ENCODE results near the gene RASSF3. TPM values are rescaled to one million over a fixed set of nuclear protein-coding genes. Genes with fewer than 3 reads are reported as not detected.

The RASSF3 gene
- total RNA-seq, 1 donor from 2014 or later = 43.1 TPM

DNA sequence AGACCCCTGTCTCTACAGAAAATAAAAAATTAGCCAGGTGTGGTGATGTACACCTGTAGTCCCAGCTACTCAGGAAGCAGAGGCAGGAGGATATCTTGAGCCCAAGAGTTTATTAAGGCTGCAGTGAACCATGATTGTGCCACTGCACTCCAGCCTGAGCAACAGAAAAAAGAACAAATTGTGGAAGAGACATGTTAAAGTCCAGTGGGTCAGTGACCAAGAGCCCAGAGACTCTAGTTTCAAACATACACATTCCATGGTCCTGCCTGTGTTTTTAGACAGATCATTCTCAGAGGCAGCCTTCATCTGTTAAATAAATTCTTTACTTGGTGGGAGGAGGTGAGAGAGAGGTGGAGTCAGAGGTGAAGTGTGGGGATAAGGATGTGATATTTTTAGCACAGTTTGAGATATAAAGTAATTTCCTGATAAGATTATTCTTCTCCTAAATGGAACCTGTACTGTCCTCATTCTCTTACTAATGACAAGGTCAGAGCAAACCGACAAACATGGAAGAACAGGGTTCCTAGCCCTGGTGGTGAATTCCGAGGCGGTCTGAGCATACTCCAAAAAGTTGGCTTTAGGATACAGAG, 48.7 kb downstream of the RASSF3 start:
- peak overlapping the region; percentile 11 for H3K27ac Mint-ChIP-seq
- H3K27me3 Mint-ChIP-seq = no peaks in the 10 kb centered on the region
- H3K36me3 Mint-ChIP-seq (ENCODE audit: low read depth) = peaks cover 18% of the 10 kb centered on the region
- no peaks in the 10 kb centered on the region for H3K9me3 Mint-ChIP-seq
- H3K4me3 Mint-ChIP-seq = no peak overlapping the region
- intact Hi-C loops (cut with micrococcal nuclease) = no loop called here
- no peak for DNase-seq
- H3K4me1 Mint-ChIP-seq = peaks cover 53% of the 10 kb centered on the region

DNA sequence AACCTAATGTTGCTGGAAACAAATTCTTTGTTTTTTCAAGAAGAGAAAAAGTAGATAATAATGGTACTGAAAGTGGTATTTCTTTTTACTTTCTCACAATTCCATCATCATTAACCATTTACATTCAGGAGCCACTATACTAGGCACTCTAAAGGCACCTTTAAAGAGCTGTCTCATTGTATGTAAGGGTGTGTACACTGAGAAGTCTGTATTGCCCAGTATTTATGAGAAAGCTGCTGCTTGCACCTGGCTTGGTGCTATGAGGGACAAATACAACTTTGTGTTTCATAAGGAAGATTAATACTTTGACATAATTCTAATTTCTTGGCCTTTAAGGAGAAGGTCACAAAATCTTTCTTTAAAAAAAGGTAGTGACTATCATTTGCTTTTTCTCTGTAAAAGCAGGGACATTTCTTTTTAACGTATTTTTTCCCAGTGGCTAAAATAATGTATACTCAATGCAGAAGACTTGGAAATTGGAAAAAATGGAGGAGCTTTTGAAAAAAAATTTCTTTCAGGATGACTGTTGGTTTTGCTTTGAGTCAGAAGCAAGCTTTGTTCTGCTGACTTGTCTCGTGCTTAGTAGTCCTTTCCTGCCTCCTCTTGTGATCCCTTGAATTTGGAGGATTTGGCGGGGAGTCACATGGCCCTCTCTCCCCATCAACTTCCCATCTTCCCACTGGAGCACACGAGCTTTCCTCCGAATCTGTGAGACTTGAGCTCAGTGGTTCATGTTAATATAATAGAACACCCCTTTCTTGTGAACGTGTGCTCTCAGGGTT, 50.1 kb downstream of the RASSF3 start:
- Mint-ChIP-seq H3K36me3 (ENCODE audit: low read depth) (peaks cover 18% of the 10 kb centered on the region), H3K9me3 (no peaks in the 10 kb centered on the region), H3K4me3 (no peak overlapping the region), H3K27ac (peak overlapping the region; percentile 17), H3K4me1 (peaks cover 54% of the 10 kb centered on the region), H3K27me3 (no peaks in the 10 kb centered on the region)
- intact Hi-C loops (cut with micrococcal nuclease) = loop anchor here (1.0 to 2.0 kb wide), 3 partner anchors 9 to 51 kb away; no protein-coding TSS in a partner anchor
- DNase-seq = no peak

DNA sequence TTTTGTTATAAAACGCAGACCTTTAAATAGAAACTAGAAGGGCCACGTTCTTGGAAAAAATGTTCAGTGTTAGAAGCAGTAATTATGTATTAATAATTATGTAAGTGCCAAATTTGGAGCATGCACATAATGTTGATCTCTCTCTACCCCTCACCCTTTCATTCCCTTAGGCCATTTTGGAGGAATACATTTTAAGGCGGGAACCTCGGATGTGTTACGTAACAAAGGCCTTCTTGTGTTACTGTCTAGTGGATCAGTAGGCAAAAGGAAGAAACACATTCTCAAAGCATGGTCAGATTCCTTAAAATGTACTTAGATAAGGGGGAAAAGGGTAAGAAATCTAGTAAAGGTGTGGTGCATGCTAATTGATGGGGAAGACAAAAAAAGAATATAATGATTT, 52.7 kb downstream of the RASSF3 start:
- H3K27me3 Mint-ChIP-seq = no peaks in the 10 kb centered on the region
- H3K36me3 Mint-ChIP-seq (ENCODE audit: low read depth) = peaks cover 5% of the 10 kb centered on the region
- intact Hi-C loops (cut with micrococcal nuclease) = no loop called here
- peaks cover 61% of the 10 kb centered on the region for H3K4me1 Mint-ChIP-seq
- no peak for DNase-seq
- no peak overlapping the region for H3K4me3 Mint-ChIP-seq
- H3K27ac Mint-ChIP-seq = no peak overlapping the region
- no peaks in the 10 kb centered on the region for H3K9me3 Mint-ChIP-seq

DNA sequence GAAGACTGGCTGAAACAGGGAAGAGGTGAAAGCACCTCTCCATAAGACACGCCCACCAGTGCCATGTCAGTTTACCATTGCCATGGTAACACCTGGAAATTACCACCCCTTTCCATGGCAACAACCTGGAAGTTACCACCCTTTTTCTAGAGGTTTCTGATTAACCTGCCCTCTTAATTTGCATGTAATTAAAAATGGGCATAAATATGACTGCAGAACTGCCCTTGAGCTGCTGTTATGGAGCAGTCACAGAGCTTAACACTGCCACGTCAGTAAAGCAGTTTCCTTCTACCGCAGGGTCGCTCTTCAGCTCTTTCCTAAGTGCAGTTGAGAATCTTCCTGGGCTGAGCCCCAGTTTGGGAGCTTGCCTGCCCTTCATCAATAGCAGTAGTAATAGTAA, 55.2 kb downstream of the RASSF3 start:
- DNase-seq = peak; percentile 83
- no peaks in the 10 kb centered on the region for H3K9me3 Mint-ChIP-seq
- peaks cover 3% of the 10 kb centered on the region for H3K36me3 Mint-ChIP-seq (ENCODE audit: low read depth)
- peak overlapping the region; percentile 41 for H3K4me3 Mint-ChIP-seq
- intact Hi-C loops (cut with micrococcal nuclease) = loop anchor here (5.0 kb wide), 1 partner anchor 92 kb away; the partner anchor contains the start of gene GNS
- H3K4me1 Mint-ChIP-seq = peaks cover 65% of the 10 kb centered on the region
- H3K27me3 Mint-ChIP-seq = no peaks in the 10 kb centered on the region
- H3K27ac Mint-ChIP-seq = peak overlapping the region; percentile 42

DNA sequence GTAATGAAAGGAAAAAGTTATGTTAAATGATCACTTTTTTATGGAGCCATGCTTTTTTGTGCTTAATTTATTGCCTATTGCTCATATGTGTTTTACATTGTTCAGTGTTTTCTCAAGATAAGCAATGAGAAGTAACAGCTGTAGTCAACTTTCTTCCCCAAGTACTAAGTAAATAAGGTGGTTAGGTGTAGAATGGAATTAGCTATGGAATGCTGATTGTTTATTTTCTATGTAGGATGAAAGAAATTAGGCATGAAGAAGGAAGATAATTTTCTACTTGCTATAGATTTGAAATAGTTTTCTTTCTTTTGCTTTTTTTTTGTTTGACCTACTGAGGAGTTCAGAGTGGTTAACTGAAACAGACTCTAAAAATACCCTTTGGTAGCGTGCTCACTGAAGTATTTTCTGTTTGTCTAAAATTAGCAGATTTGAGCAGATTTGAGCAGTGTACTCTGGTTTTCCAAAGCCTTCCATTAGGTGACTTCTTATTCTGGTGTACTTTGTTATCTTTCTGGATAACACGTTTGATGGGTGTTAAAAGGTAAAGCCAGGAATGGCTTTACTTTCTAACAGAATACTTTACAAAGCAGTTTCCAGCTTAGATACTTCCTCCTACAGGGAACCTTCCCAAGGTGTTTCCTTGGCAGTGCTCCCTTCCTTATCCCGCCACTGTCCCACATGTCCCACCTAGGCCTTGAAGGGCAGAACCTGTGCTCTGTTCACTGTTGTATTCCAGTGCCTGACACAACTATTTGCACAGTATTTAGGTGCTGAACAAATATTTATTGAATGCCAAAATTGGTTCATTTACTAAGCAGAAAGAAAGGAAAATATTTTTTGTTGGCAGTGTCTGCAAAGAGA, 56.0 kb downstream of the RASSF3 start:
- intact Hi-C loops (cut with micrococcal nuclease) = loop anchor here (5.0 kb wide), 1 partner anchor 91 kb away; the partner anchor contains the start of gene GNS
- Mint-ChIP-seq H3K36me3 (ENCODE audit: low read depth) (peaks cover 3% of the 10 kb centered on the region), H3K4me1 (peaks cover 67% of the 10 kb centered on the region), H3K27me3 (no peaks in the 10 kb centered on the region), H3K27ac (peak overlapping the region; percentile 42), H3K9me3 (no peaks in the 10 kb centered on the region), H3K4me3 (peak overlapping the region; percentile 41)
- no peak for DNase-seq

GRCh38 chr12:64667793-64668192, 57.5 kb downstream of the RASSF3 start:
- H3K36me3 Mint-ChIP-seq (ENCODE audit: low read depth) = peaks cover 5% of the 10 kb centered on the region

GRCh38 chr12:64669270-64669842, 59.1 kb downstream of the RASSF3 start:
- peak; percentile 88 for DNase-seq
- Mint-ChIP-seq H3K9me3 (no peaks in the 10 kb centered on the region), H3K27me3 (no peaks in the 10 kb centered on the region), H3K4me3 (peak overlapping the region; percentile 83), H3K36me3 (ENCODE audit: low read depth) (peaks cover 4% of the 10 kb centered on the region), H3K27ac (peak overlapping the region; percentile 91), H3K4me1 (peaks cover 82% of the 10 kb centered on the region)
- intact Hi-C loops (cut with micrococcal nuclease) = loop anchor here (1.0 to 5.0 kb wide), 5 partner anchors 9 to 88 kb away; partner anchors contain the start of gene GNS

More at GRCh38 chr12:64667793-64668192, 57.5 kb downstream of the RASSF3 start:
- DNase-seq = no peak
- no peaks in the 10 kb centered on the region for H3K9me3 Mint-ChIP-seq
- peaks cover 69% of the 10 kb centered on the region for H3K4me1 Mint-ChIP-seq
- H3K27ac Mint-ChIP-seq = peak overlapping the region; percentile 91
- intact Hi-C loops (cut with micrococcal nuclease) = loop anchor here (2.0 to 5.0 kb wide), 3 partner anchors 17 to 90 kb away; partner anchors contain the start of gene GNS
- H3K4me3 Mint-ChIP-seq = peak overlapping the region; percentile 83
- no peaks in the 10 kb centered on the region for H3K27me3 Mint-ChIP-seq

GRCh38 chr12:64670019-64670418, 59.7 kb downstream of the RASSF3 start:
- no peaks in the 10 kb centered on the region for H3K9me3 Mint-ChIP-seq
- peak; percentile 67 for DNase-seq
- peaks cover 4% of the 10 kb centered on the region for H3K36me3 Mint-ChIP-seq (ENCODE audit: low read depth)
- peak overlapping the region; percentile 91 for H3K27ac Mint-ChIP-seq
- no peaks in the 10 kb centered on the region for H3K27me3 Mint-ChIP-seq
- intact Hi-C loops (cut with micrococcal nuclease) = loop anchor here (2.0 kb wide), 1 partner anchor 29 kb away; no protein-coding TSS in a partner anchor
- H3K4me1 Mint-ChIP-seq = peaks cover 84% of the 10 kb centered on the region
- H3K4me3 Mint-ChIP-seq = peak overlapping the region; percentile 83

GRCh38 chr12:64670919-64671639, 60.8 kb downstream of the RASSF3 start:
- DNase-seq = peak; percentile 73
- Mint-ChIP-seq H3K9me3 (no peaks in the 10 kb centered on the region), H3K4me3 (peak overlapping the region; percentile 83), H3K4me1 (peaks cover 84% of the 10 kb centered on the region), H3K36me3 (ENCODE audit: low read depth) (peaks cover 4% of the 10 kb centered on the region), H3K27me3 (no peaks in the 10 kb centered on the region), H3K27ac (peak overlapping the region; percentile 91)
- intact Hi-C loops (cut with micrococcal nuclease) = loop anchor here (1.0 to 2.0 kb wide), 2 partner anchors 8 to 28 kb away; no protein-coding TSS in a partner anchor

DNA sequence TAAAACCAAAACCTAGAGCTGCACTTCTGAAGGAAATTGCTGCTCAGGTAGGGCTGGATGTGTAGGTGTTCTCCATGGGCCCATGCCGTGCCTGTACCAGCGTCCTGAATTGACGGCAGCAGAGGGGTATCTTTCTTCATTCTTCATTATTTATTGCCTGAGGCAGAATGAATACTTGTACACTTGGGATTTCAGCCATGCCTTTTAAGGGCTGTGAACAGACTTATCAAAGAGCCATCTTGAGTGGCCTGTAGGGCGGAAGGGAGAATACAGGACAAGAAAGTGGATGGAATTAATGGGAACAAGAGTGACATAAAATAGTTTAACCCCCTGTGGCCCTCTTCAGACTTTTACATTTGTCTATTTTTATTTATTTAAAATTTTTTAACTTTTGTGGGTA, 61.4 kb downstream of the RASSF3 start:
- no peaks in the 10 kb centered on the region for H3K27me3 Mint-ChIP-seq
- peaks cover 80% of the 10 kb centered on the region for H3K4me1 Mint-ChIP-seq
- H3K36me3 Mint-ChIP-seq (ENCODE audit: low read depth) = peaks cover 4% of the 10 kb centered on the region
- peak overlapping the region; percentile 91 for H3K27ac Mint-ChIP-seq
- H3K9me3 Mint-ChIP-seq = no peaks in the 10 kb centered on the region
- DNase-seq = no peak
- intact Hi-C loops (cut with micrococcal nuclease) = loop anchor here (1.0 to 2.0 kb wide), 2 partner anchors 8 to 27 kb away; no protein-coding TSS in a partner anchor
- peak overlapping the region; percentile 83 for H3K4me3 Mint-ChIP-seq

- intact Hi-C loops (cut with micrococcal nuclease) = no loop called here
- Mint-ChIP-seq H3K4me1 (peaks cover 80% of the 10 kb centered on the region), H3K4me3 (peak overlapping the region; percentile 62), H3K36me3 (ENCODE audit: low read depth) (peaks cover 2% of the 10 kb centered on the region), H3K27me3 (no peaks in the 10 kb centered on the region), H3K9me3 (no peaks in the 10 kb centered on the region), H3K27ac (peak overlapping the region; percentile 90)
- peak; percentile 71 for DNase-seq
Observed at GRCh38 chr12:64672925-64673409, 62.7 kb downstream of the RASSF3 start.

- no peaks in the 10 kb centered on the region for H3K9me3 Mint-ChIP-seq
- intact Hi-C loops (cut with micrococcal nuclease) = loop anchor here (2.0 kb wide), 1 partner anchor 13 kb away; no protein-coding TSS in a partner anchor
- no peaks in the 10 kb centered on the region for H3K27me3 Mint-ChIP-seq
- no peak for DNase-seq
- H3K27ac Mint-ChIP-seq = peak overlapping the region; percentile 90
- peaks cover 2% of the 10 kb centered on the region for H3K36me3 Mint-ChIP-seq (ENCODE audit: low read depth)
- H3K4me3 Mint-ChIP-seq = peak overlapping the region; percentile 69
- H3K4me1 Mint-ChIP-seq = peaks cover 80% of the 10 kb centered on the region
Observed at GRCh38 chr12:64673490-64674169, 63.3 kb downstream of the RASSF3 start.
